SK-N-MC (cell line): ENCODE results near the gene CRKL.

Experiments used
- DNase-seq: peaks from one replicate; pipeline ENCODE4 v3.0.0-alpha.2; 2011; ENCODE audit warnings: low read depth, low spot score
- H3K27ac ChIP-seq: fragments of 200-600 bp; sonication (generic); 2 replicates; pipeline ENCODE4 v1.5.1; 2016; ENCODE audit warnings: mixed run types
- H3K36me3 ChIP-seq: fragments of 200-600 bp; sonication (generic); 2 replicates; pipeline ENCODE4 v1.6.1; 2017; ENCODE audit warnings: antibody characterized with exemption, low read length, mixed read lengths; ENCODE audit not compliant: insufficient read depth
- H3K4me3 ChIP-seq: fragments of 200-600 bp; sonication (generic); 2 replicates; pipeline ENCODE4 v1.5.1; 2016
- H3K9ac ChIP-seq: fragments of 200-600 bp; sonication (generic); 2 replicates; pipeline ENCODE4 v1.8.0; 2017; ENCODE audit warnings: mixed run types, mixed read lengths; ENCODE audit not compliant: insufficient read length
- H3K9me3 ChIP-seq: fragments of 200-600 bp; sonication (generic); 2 replicates; pipeline ENCODE4 v1.6.1; 2017; ENCODE audit warnings: low read depth, mild to moderate bottlenecking, antibody characterized with exemption, low read length, moderate library complexity, mixed read lengths
- EZH2 ChIP-seq: fragments of 200-600 bp; sonication (generic); IDR thresholded peaks from one replicate; pipeline ENCODE4 v1.6.1; 2017; ENCODE audit warnings: antibody characterized with exemption
- FOXP2 ChIP-seq: optimal IDR thresholded peaks from 2 replicates; pipeline ENCODE3; 2011; ENCODE audit warnings: mild to moderate bottlenecking, moderate library complexity; ENCODE audit not compliant: insufficient read depth; ENCODE audit errors: extremely low read length, control extremely low read depth
- POLR2AphosphoS5 ChIP-seq: IDR thresholded peaks from 2 replicates; pipeline ENCODE4 v1.6.1; 2012; ENCODE audit warnings: mild to moderate bottlenecking, low read depth, low read length, borderline replicate concordance

Gene CRKL

GRCh38 chr22:20988573-20989322 is 71.5 kb downstream of the CRKL start:
- DNase-seq: no peak
- H3K9me3 ChIP-seq: no peaks in the 10 kb centered on the region
- H3K36me3 ChIP-seq: peaks cover 10% of the 10 kb centered on the region
- TF ChIP-seq POLR2AphosphoS5: no peak
- no peak for TF ChIP-seq FOXP2
- TF ChIP-seq EZH2: no peak
- H3K27ac ChIP-seq: no peak overlapping the region
- no peak overlapping the region for H3K9ac ChIP-seq
- H3K4me3 ChIP-seq: no peak overlapping the region

GRCh38 chr22:20989323-20990138 is 72.3 kb downstream of the CRKL start:
- Histone ChIP-seq H3K4me3 (no peak overlapping the region), H3K9ac (no peak overlapping the region), H3K27ac (no peak overlapping the region), H3K36me3 (peaks cover 10% of the 10 kb centered on the region), H3K9me3 (no peaks in the 10 kb centered on the region)
- TF ChIP-seq POLR2AphosphoS5 (no peak), EZH2 (no peak)
- DNase-seq: no peak

- Histone ChIP-seq H3K9me3 (no peaks in the 10 kb centered on the region), H3K9ac (no peak overlapping the region), H3K27ac (no peak overlapping the region), H3K36me3 (peaks cover 10% of the 10 kb centered on the region), H3K4me3 (no peak overlapping the region)
- DNase-seq: no peak
- no peak for TF ChIP-seq POLR2AphosphoS5
- TF ChIP-seq FOXP2: no peak
- TF ChIP-seq EZH2: no peak
Observed at GRCh38 chr22:20990184-20991180, 73.3 kb downstream of the CRKL start.

- Histone ChIP-seq H3K9me3 (no peaks in the 10 kb centered on the region), H3K27ac (no peak overlapping the region), H3K4me3 (no peak overlapping the region), H3K36me3 (peaks cover 4% of the 10 kb centered on the region; the same call in 1 of the 2 replicates), H3K9ac (no peak overlapping the region)
- no peak for TF ChIP-seq POLR2AphosphoS5
- TF ChIP-seq FOXP2: no peak
- no peak for TF ChIP-seq EZH2
- no peak for DNase-seq
Observed at GRCh38 chr22:20991252-20992055, 74.2 kb downstream of the CRKL start.

- no peak for DNase-seq
- Histone ChIP-seq H3K36me3 (no peaks in the 10 kb centered on the region; the same call in 1 of the 2 replicates), H3K27ac (no peak overlapping the region), H3K4me3 (no peak overlapping the region), H3K9ac (no peak overlapping the region), H3K9me3 (no peaks in the 10 kb centered on the region)
- no peak for TF ChIP-seq FOXP2
- TF ChIP-seq EZH2: no peak
- no peak for TF ChIP-seq POLR2AphosphoS5
Observed at GRCh38 chr22:20992056-20992442, 74.8 kb downstream of the CRKL start.

GRCh38 chr22:20992456-20993303 is 75.5 kb downstream of the CRKL start:
- no peak for TF ChIP-seq EZH2
- Histone ChIP-seq H3K4me3 (no peak overlapping the region), H3K36me3 (no peaks in the 10 kb centered on the region; the same call in 1 of the 2 replicates), H3K9ac (no peak overlapping the region), H3K27ac (no peak overlapping the region), H3K9me3 (no peaks in the 10 kb centered on the region)
- DNase-seq: no peak

- no peak overlapping the region for H3K9ac ChIP-seq
- TF ChIP-seq FOXP2 (no peak), EZH2 (no peak), POLR2AphosphoS5 (no peak)
- no peak overlapping the region for H3K27ac ChIP-seq
- H3K4me3 ChIP-seq: no peak overlapping the region
- no peak for DNase-seq
- no peaks in the 10 kb centered on the region; the same call in 1 of the 2 replicates for H3K36me3 ChIP-seq
- H3K9me3 ChIP-seq: no peaks in the 10 kb centered on the region
Observed at GRCh38 chr22:20993304-20994127, 76.3 kb downstream of the CRKL start.
